Left ventricle myocardium inferior (tissue), 1 donor: ENCODE measurements around the gene LRP1B. TPM values are rescaled to one million over a fixed set of nuclear protein-coding genes. Genes with fewer than 3 reads are reported as not detected.

Experiments used
- DNase-seq: peaks from one replicate; pipeline ENCODE4 v3.0.0-alpha.2; 2020
- H3K27ac ChIP-seq: fragments of 200-600 bp; replicated peaks from 2 replicates; pipeline ENCODE4 v1.8.0; 2021
- H3K27me3 ChIP-seq: fragments of 200-600 bp; 2 replicates; pipeline ENCODE4 v1.8.0; 2021; ENCODE audit warnings: low read depth
- H3K36me3 ChIP-seq: fragments of 200-600 bp; 2 replicates; pipeline ENCODE4 v1.8.0; 2021
- H3K4me1 ChIP-seq: fragments of 200-600 bp; 2 replicates; pipeline ENCODE4 v1.8.0; 2021
- H3K4me3 ChIP-seq: fragments of 200-600 bp; 2 replicates; pipeline ENCODE4 v1.8.0; 2021; ENCODE audit warnings: mild to moderate bottlenecking, moderate library complexity
- H3K9me3 ChIP-seq: fragments of 200-600 bp; replicated peaks from 2 replicates; pipeline ENCODE4 v1.8.0; 2021
- CTCF ChIP-seq: fragments of 200-600 bp; IDR thresholded peaks from 2 replicates; pipeline ENCODE4 v1.8.0; 2021; ENCODE audit warnings: antibody characterized with exemption, mild to moderate bottlenecking, borderline replicate concordance
- intact Hi-C: fragments of 100-400 bp; cut with micrococcal nuclease; formaldehyde crosslinking; loops from one replicate; pipeline ENCODE4 v1.11.0; 2022
- total RNA-seq: library from RNA; stranded (reverse); fragmentation: NEBNext Ultra II Directional; extraction: Animal tissue kit (Norgen Biotek cat#: 25700); gene quantifications from one replicate; pipeline ENCODE4 v1.2.1, GENCODE V29; 2021
- donor health status: DM: no; HTN: yes; CAD: no; lungs with severe emphysema.

The LRP1B gene
- total RNA-seq, 1 donor from 2014 or later = 0.08 TPM

- no peak overlapping the region for H3K4me3 ChIP-seq
- H3K27ac ChIP-seq = no peak overlapping the region
- intact Hi-C loops = no loop called here
- H3K4me1 ChIP-seq = no peaks in the 10 kb centered on the region
- DNase-seq = no peak
- H3K9me3 ChIP-seq = no peaks in the 10 kb centered on the region
- TF ChIP-seq CTCF = no peak
- H3K27me3 ChIP-seq = no peaks in the 10 kb centered on the region
- no peaks in the 10 kb centered on the region for H3K36me3 ChIP-seq
Observed at GRCh38 chr2:141021611-141022010, 1109.2 kb downstream of the LRP1B start.

GRCh38 chr2:141021109-141021508 is 1109.7 kb downstream of the LRP1B start:
- no peak for TF ChIP-seq CTCF

GRCh38 chr2:141020346-141020745 is 1110.5 kb downstream of the LRP1B start:
- Histone ChIP-seq H3K27me3 (no peaks in the 10 kb centered on the region), H3K9me3 (no peaks in the 10 kb centered on the region), H3K4me3 (no peak overlapping the region), H3K36me3 (no peaks in the 10 kb centered on the region), H3K4me1 (peaks cover 9% of the 10 kb centered on the region), H3K27ac (no peak overlapping the region)
- TF ChIP-seq CTCF = no peak
- no peak for DNase-seq
- intact Hi-C loops = no loop called here

More at GRCh38 chr2:141021109-141021508, 1109.7 kb downstream of the LRP1B start:
- DNase-seq = no peak
- no peak overlapping the region for H3K27ac ChIP-seq
- H3K9me3 ChIP-seq = no peaks in the 10 kb centered on the region
- peaks cover 3% of the 10 kb centered on the region for H3K4me1 ChIP-seq
- H3K36me3 ChIP-seq = no peaks in the 10 kb centered on the region
- H3K4me3 ChIP-seq = no peak overlapping the region
- no peaks in the 10 kb centered on the region for H3K27me3 ChIP-seq
- intact Hi-C loops = no loop called here

- peak; percentile 15 for TF ChIP-seq CTCF
- DNase-seq = peak; percentile 27
- H3K27ac ChIP-seq = peak overlapping the region; percentile 70
- no peaks in the 10 kb centered on the region for H3K27me3 ChIP-seq
- peak overlapping the region; percentile 15 for H3K4me3 ChIP-seq
- no peaks in the 10 kb centered on the region for H3K36me3 ChIP-seq
- H3K9me3 ChIP-seq = no peaks in the 10 kb centered on the region
- H3K4me1 ChIP-seq = peaks cover 17% of the 10 kb centered on the region
- intact Hi-C loops = no loop called here
Observed at GRCh38 chr2:141015341-141016047, 1115.3 kb downstream of the LRP1B start.

GRCh38 chr2:141003967-141004657 is 1126.7 kb downstream of the LRP1B start:
- no peaks in the 10 kb centered on the region for H3K36me3 ChIP-seq
- peaks cover under 1% of the 10 kb centered on the region for H3K4me1 ChIP-seq
- no peak overlapping the region for H3K4me3 ChIP-seq
- H3K9me3 ChIP-seq = no peaks in the 10 kb centered on the region
- no peak for TF ChIP-seq CTCF
- no peak overlapping the region for H3K27ac ChIP-seq
- intact Hi-C loops = no loop called here
- no peak for DNase-seq
- H3K27me3 ChIP-seq = no peaks in the 10 kb centered on the region
